WTC11 (cell line): Measurements from ENCODE around the gene HNRNPUL1. TPM values are rescaled to one million over a fixed set of nuclear protein-coding genes. Genes with fewer than 3 reads are reported as not detected.

Experiments
- ATAC-seq: fragments of 200-7000 bp; cut with Tn5 transposase; 2 replicates; pipeline ENCODE4 v1.10.0; 2021; ENCODE audit warnings: mild to moderate bottlenecking, moderate library complexity
- CTCF ChIA-PET: fragments of 300-600 bp; sonication (Branson Sonifier 250); formaldehyde crosslinking; loops from one replicate; lab custom pipeline; 2021; ENCODE audit warnings: antibody characterized with exemption; lab: Charles Lee
- POLR2A ChIA-PET: fragments of 350-600 bp; sonication (Branson Sonifier 250); formaldehyde crosslinking; loops from one replicate; lab custom pipeline; 2021; ENCODE audit warnings: antibody characterized with exemption; lab: Charles Lee
- DNase-seq: peaks from one replicate; pipeline ENCODE4 v3.0.0; 2021; ENCODE audit warnings: low spot score
- H3K27ac Mint-ChIP-seq: 2 replicates; pipeline ENCODE4 v1.8.0; 2021; ENCODE audit warnings: mixed read lengths
- H3K27me3 Mint-ChIP-seq: 2 replicates; pipeline ENCODE4 v1.8.0; 2021; ENCODE audit warnings: low read depth, mild to moderate bottlenecking, moderate library complexity, mixed read lengths
- H3K36me3 Mint-ChIP-seq: 2 replicates; pipeline ENCODE4 v1.8.0; 2021; ENCODE audit warnings: mixed read lengths
- H3K4me1 Mint-ChIP-seq: 2 replicates; pipeline ENCODE4 v1.8.0; 2022; ENCODE audit warnings: mixed read lengths
- H3K4me3 Mint-ChIP-seq: 2 replicates; pipeline ENCODE4 v1.8.0; 2021; ENCODE audit warnings: mild to moderate bottlenecking, moderate library complexity, mixed read lengths
- H3K9me3 Mint-ChIP-seq: 2 replicates; pipeline ENCODE4 v1.8.0; 2021; ENCODE audit warnings: mixed read lengths
- AR ChIP-seq: fragments of 250-450 bp; sonication (Bioruptor Pico); IDR thresholded peaks from 2 replicates; pipeline ENCODE4 v1.9.0; 2021; ENCODE audit warnings: mild to moderate bottlenecking
- ATF2 ChIP-seq: sonication (generic); formaldehyde crosslinking; IDR thresholded peaks from 2 replicates; pipeline ENCODE4 v1.8.1; 2022; ENCODE audit warnings: low read depth, missing genetic modification reagents, borderline replicate concordance
- CBFB ChIP-seq: sonication (generic); formaldehyde crosslinking; IDR thresholded peaks from 2 replicates; pipeline ENCODE4 v1.8.1; 2022; ENCODE audit warnings: mild to moderate bottlenecking, low read depth, missing genetic modification reagents
- E2F1 ChIP-seq: sonication (generic); formaldehyde crosslinking; IDR thresholded peaks from 2 replicates; pipeline ENCODE4 v1.8.0; 2022; ENCODE audit warnings: mild to moderate bottlenecking, missing genetic modification reagents
- E2F4 ChIP-seq: sonication (generic); formaldehyde crosslinking; IDR thresholded peaks from 2 replicates; pipeline ENCODE4 v1.8.1; 2022; ENCODE audit warnings: low read depth, mild to moderate bottlenecking, moderate library complexity, missing genetic modification reagents, borderline replicate concordance
- ELF4 ChIP-seq: sonication (generic); formaldehyde crosslinking; IDR thresholded peaks from 2 replicates; pipeline ENCODE4 v1.8.1; 2022; ENCODE audit warnings: low read depth, mild to moderate bottlenecking, moderate library complexity, missing genetic modification reagents
- FOXK1 ChIP-seq: sonication (generic); formaldehyde crosslinking; IDR thresholded peaks from 2 replicates; pipeline ENCODE4 v1.8.0; 2022; ENCODE audit warnings: mild to moderate bottlenecking, moderate library complexity, missing genetic modification reagents
- FOXP4 ChIP-seq: sonication (generic); formaldehyde crosslinking; IDR thresholded peaks from 2 replicates; pipeline ENCODE4 v1.8.0; 2022; ENCODE audit warnings: mild to moderate bottlenecking, missing genetic modification reagents
- GTF2I ChIP-seq: fragments of 250-450 bp; sonication (Bioruptor Pico); conservative IDR thresholded peaks from 2 replicates; pipeline ENCODE4 v1.4.0; 2021; ENCODE audit warnings: mild to moderate bottlenecking
- PRRX2 ChIP-seq: fragments of 250-450 bp; sonication (Bioruptor Pico); IDR thresholded peaks from 2 replicates; pipeline ENCODE4 v1.8.0; 2021; ENCODE audit warnings: mild to moderate bottlenecking
- TP53 ChIP-seq: sonication (generic); formaldehyde crosslinking; IDR thresholded peaks from 2 replicates; pipeline ENCODE4 v1.8.1; 2023; ENCODE audit warnings: mild to moderate bottlenecking, missing genetic modification reagents
- USF1 ChIP-seq: sonication (generic); formaldehyde crosslinking; IDR thresholded peaks from 2 replicates; pipeline ENCODE4 v1.8.0; 2022; ENCODE audit warnings: mild to moderate bottlenecking, missing genetic modification reagents
- USF2 ChIP-seq: sonication (generic); formaldehyde crosslinking; IDR thresholded peaks from 2 replicates; pipeline ENCODE4 v1.8.1; 2023; ENCODE audit warnings: mild to moderate bottlenecking, missing genetic modification reagents, moderate library complexity
- ZNF263 ChIP-seq: sonication (generic); formaldehyde crosslinking; IDR thresholded peaks from 2 replicates; pipeline ENCODE4 v1.8.1; 2022; ENCODE audit warnings: low read depth, mild to moderate bottlenecking, moderate library complexity, missing genetic modification reagents
- ZNF425 ChIP-seq: fragments of 250-450 bp; sonication (Bioruptor Pico); conservative IDR thresholded peaks from 2 replicates; pipeline ENCODE4 v1.9.0; 2021; ENCODE audit warnings: mild to moderate bottlenecking
- ZSCAN18 ChIP-seq: fragments of 250-450 bp; sonication (Bioruptor Pico); IDR thresholded peaks from 2 replicates; pipeline ENCODE4 v2.1.2; 2022; ENCODE audit warnings: mild to moderate bottlenecking, moderate library complexity
- total RNA-seq: library from RNA; stranded (reverse); gene quantifications from 3 replicates; pipeline ENCODE4 v1.2.3, GENCODE V29; 2021

Gene HNRNPUL1
- total RNA-seq, 1 experiment from 2014 or later: 282 TPM

- no peaks in the 10 kb centered on the region for H3K9me3 Mint-ChIP-seq
- ATAC-seq: peak; percentile 62
- CTCF ChIA-PET: interaction anchor here (0.6 to 1.5 kb wide), 7 partner anchors 22 to 222 kb away, joined by 4 to 9 read pairs (median 7); partner anchors contain the start of gene HNRNPUL1
- peak; percentile 75; the same call in 1 of the 2 replicates for TF ChIP-seq USF1
- TF ChIP-seq E2F4: no peak
- TF ChIP-seq USF2 (CRISPR knock-in tag): peak; percentile 59
- no peak for TF ChIP-seq ELF4 (CRISPR knock-in tag)
- TF ChIP-seq FOXP4 (CRISPR knock-in tag): no peak
- no peak for TF ChIP-seq GTF2I (CRISPR knock-in tag)
- no peak for TF ChIP-seq AR (CRISPR knock-in tag)
- no peak for TF ChIP-seq CBFB
- no peak for TF ChIP-seq TP53
- no peak for TF ChIP-seq ZNF263 (CRISPR knock-in tag)
- no peak for TF ChIP-seq ZSCAN18 (CRISPR knock-in tag)
- no peak for TF ChIP-seq ZNF425 (CRISPR knock-in tag)
- peak; percentile 35; the same call in 1 of the 2 replicates for TF ChIP-seq FOXK1 (CRISPR knock-in tag)
- no peak for TF ChIP-seq ATF2
- TF ChIP-seq E2F1 (CRISPR knock-in tag): no peak
- no peak for TF ChIP-seq PRRX2 (CRISPR knock-in tag)
Measured at GRCh38 chr19:41226053-41226873, 37.9 kb upstream of the HNRNPUL1 start.

More at GRCh38 chr19:41226053-41226873, 37.9 kb upstream of the HNRNPUL1 start:
- POLR2A ChIA-PET: interaction anchor here (0.7 to 1.7 kb wide), 3 partner anchors 10 to 63 kb away, joined by 3 to 4 read pairs (median 3); no protein-coding TSS in a partner anchor
- Mint-ChIP-seq H3K27ac (peak overlapping the region; percentile 91), H3K4me1 (peaks cover 39% of the 10 kb centered on the region), H3K36me3 (peaks cover 5% of the 10 kb centered on the region), H3K27me3 (no peaks in the 10 kb centered on the region), H3K4me3 (peak overlapping the region; percentile 71)
- DNase-seq: peak; percentile 70
